Neural progenitor cell (in vitro differentiated cells): ENCODE measurements around the gene TC2N. TPM values are rescaled to one million over a fixed set of nuclear protein-coding genes. Genes with fewer than 3 reads are reported as not detected.

Experiments
- DNase-seq: peaks from one replicate; pipeline ENCODE4 v3.0.0-alpha.2; 2016; ENCODE audit warnings: low spot score
- H2AFZ ChIP-seq: fragments of 200-600 bp; sonication (generic); replicated peaks from 2 replicates; pipeline ENCODE4 v1.6.1; 2016; ENCODE audit warnings: antibody characterized with exemption
- H3F3A ChIP-seq: fragments of 200-600 bp; sonication (generic); 2 replicates; pipeline ENCODE4 v1.6.1; 2016; ENCODE audit warnings: antibody characterized with exemption, low read depth
- H3K27ac ChIP-seq: fragments of 200-600 bp; sonication (generic); 2 replicates; pipeline ENCODE4 v1.5.1; 2016; ENCODE audit warnings: mild to moderate bottlenecking
- H3K27me3 ChIP-seq: fragments of 200-600 bp; sonication (generic); 2 replicates; pipeline ENCODE4 v1.6.1; 2016; ENCODE audit warnings: mild to moderate bottlenecking, moderate library complexity
- H3K36me3 ChIP-seq: fragments of 200-600 bp; sonication (generic); 2 replicates; pipeline ENCODE4 v1.5.1; 2016
- H3K4me1 ChIP-seq: fragments of 200-600 bp; sonication (generic); 2 replicates; pipeline ENCODE4 v1.6.1; 2016; ENCODE audit warnings: mixed run types
- H3K4me2 ChIP-seq: fragments of 200-600 bp; sonication (generic); 2 replicates; pipeline ENCODE4 v1.6.1; 2016
- H3K4me3 ChIP-seq: fragments of 200-600 bp; sonication (generic); 2 replicates; pipeline ENCODE4 v1.5.1; 2016
- H3K79me2 ChIP-seq: fragments of 200-600 bp; sonication (generic); 2 replicates; pipeline ENCODE4 v1.6.1; 2016; ENCODE audit warnings: low read depth
- H3K9ac ChIP-seq: fragments of 200-600 bp; sonication (generic); 2 replicates; pipeline ENCODE4 v1.6.1; 2016
- H3K9me3 ChIP-seq: fragments of 200-600 bp; sonication (generic); 2 replicates; pipeline ENCODE4 v1.5.1; 2016; ENCODE audit warnings: low read depth
- H4K20me1 ChIP-seq: fragments of 200-600 bp; sonication (generic); 2 replicates; pipeline ENCODE4 v1.6.1; 2016; ENCODE audit warnings: low read depth
- H3K27ac Mint-ChIP-seq: 3 replicates; pipeline ENCODE4 v1.8.0; 2021; ENCODE audit warnings: mixed read lengths
- H3K27me3 Mint-ChIP-seq: 2 replicates; pipeline ENCODE4 v1.8.0; 2022; ENCODE audit warnings: low read depth, mild to moderate bottlenecking, inconsistent platforms, moderate library complexity, mixed read lengths; ENCODE audit not compliant: insufficient read depth
- H3K36me3 Mint-ChIP-seq: 3 replicates; pipeline ENCODE4 v1.8.0; 2021; ENCODE audit warnings: mixed read lengths
- H3K4me1 Mint-ChIP-seq: 3 replicates; pipeline ENCODE4 v1.8.0; 2021; ENCODE audit warnings: mixed read lengths
- H3K4me3 Mint-ChIP-seq: 3 replicates; pipeline ENCODE4 v1.8.0; 2021; ENCODE audit warnings: mild to moderate bottlenecking, moderate library complexity, mixed read lengths
- H3K9me3 Mint-ChIP-seq: 3 replicates; pipeline ENCODE4 v1.8.0; 2020; ENCODE audit warnings: mixed read lengths
- EZH2 ChIP-seq: fragments of 200-600 bp; sonication (generic); IDR thresholded peaks from 2 replicates; pipeline ENCODE4 v1.6.1; 2017; ENCODE audit warnings: antibody characterized with exemption, mild to moderate bottlenecking, moderate library complexity
- EZH2phosphoT487 ChIP-seq: fragments of 200-600 bp; sonication (generic); IDR thresholded peaks from 2 replicates; pipeline ENCODE4 v1.6.1; 2017; ENCODE audit warnings: antibody characterized with exemption
- total RNA-seq: library from RNA; depleted of rRNA; stranded (reverse); fragments of >200 nt; gene quantifications from 2 replicates; pipeline ENCODE4 v1.2.3, GENCODE V29; 2015; ENCODE audit warnings: low replicate concordance
- TF ChIP-seq, protein P1 (sequence below): fragments of 200-600 bp; sonication (generic); IDR thresholded peaks from 2 replicates; pipeline ENCODE4 v1.5.1; 2017; ENCODE audit warnings: antibody characterized with exemption, mild to moderate bottlenecking

TC2N gene
- total RNA-seq, 1 donor from 2014 or later, result 5.8 TPM

DNA sequence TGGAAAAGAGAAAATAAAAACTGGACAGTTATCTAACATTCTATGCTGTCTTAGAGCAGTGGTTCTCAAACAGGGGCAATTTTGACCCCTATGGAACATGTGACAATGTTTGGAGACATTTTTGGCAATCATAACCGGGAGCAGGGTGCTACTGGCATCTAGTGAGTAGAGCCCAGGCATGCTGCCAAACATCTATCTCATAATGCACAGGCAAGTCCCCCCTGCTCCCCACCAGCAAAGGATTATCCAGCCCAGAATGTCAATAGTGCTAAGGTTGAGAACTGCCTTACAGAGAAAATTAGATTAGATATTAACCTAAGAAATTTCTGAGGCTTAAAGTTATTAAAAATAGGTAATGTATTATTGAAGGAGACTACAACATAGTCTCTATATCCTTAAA, 112.5 kb downstream of the TC2N start:
- Histone ChIP-seq H3K4me3 (no peak overlapping the region), H4K20me1 (no peaks in the 10 kb centered on the region), H2AFZ (no peak overlapping the region), H3K9me3 (no peaks in the 10 kb centered on the region), H3K4me1 (no peaks in the 10 kb centered on the region), H3K36me3 (no peaks in the 10 kb centered on the region), H3K27me3 (no peaks in the 10 kb centered on the region), H3K4me2 (no peak overlapping the region), H3K27ac (no peak overlapping the region), H3K9ac (no peak overlapping the region), H3F3A (no peaks in the 10 kb centered on the region), H3K79me2 (no peaks in the 10 kb centered on the region)
- Mint-ChIP-seq H3K4me1 (peaks cover 5% of the 10 kb centered on the region), H3K36me3 (no peaks in the 10 kb centered on the region), H3K27ac (no peak overlapping the region), H3K9me3 (no peaks in the 10 kb centered on the region), H3K27me3 (peaks cover 2% of the 10 kb centered on the region), H3K4me3 (no peak overlapping the region)
- no peak for TF ChIP-seq EZH2phosphoT487
- no peak for TF ChIP-seq EZH2
- TF ChIP-seq, protein P1, sequence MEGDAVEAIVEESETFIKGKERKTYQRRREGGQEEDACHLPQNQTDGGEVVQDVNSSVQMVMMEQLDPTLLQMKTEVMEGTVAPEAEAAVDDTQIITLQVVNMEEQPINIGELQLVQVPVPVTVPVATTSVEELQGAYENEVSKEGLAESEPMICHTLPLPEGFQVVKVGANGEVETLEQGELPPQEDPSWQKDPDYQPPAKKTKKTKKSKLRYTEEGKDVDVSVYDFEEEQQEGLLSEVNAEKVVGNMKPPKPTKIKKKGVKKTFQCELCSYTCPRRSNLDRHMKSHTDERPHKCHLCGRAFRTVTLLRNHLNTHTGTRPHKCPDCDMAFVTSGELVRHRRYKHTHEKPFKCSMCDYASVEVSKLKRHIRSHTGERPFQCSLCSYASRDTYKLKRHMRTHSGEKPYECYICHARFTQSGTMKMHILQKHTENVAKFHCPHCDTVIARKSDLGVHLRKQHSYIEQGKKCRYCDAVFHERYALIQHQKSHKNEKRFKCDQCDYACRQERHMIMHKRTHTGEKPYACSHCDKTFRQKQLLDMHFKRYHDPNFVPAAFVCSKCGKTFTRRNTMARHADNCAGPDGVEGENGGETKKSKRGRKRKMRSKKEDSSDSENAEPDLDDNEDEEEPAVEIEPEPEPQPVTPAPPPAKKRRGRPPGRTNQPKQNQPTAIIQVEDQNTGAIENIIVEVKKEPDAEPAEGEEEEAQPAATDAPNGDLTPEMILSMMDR, result no peak
- DNase-seq, result no peak

DNA sequence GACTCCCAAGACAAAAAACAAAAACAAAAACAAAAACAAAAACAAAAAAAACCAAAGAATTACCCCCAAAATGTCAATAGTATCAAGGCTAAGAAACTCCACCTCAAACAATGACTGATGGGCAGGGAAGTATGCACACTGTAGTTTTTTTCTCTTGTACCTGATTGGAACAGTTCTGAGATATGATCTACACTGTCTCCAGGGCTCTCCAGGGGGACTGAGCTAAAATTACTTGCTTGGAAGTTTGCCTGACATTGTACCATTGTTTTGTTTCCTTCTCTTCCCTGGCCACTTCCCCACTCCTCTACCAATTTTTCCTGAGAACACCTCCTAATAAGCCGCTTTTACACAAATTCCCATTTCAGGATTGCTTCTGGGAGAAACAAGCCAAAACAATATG, 113.2 kb downstream of the TC2N start:
- no peak overlapping the region for H2AFZ ChIP-seq
- no peak for DNase-seq
- no peaks in the 10 kb centered on the region for H3K9me3 Mint-ChIP-seq
- no peak overlapping the region for H3K9ac ChIP-seq
- no peaks in the 10 kb centered on the region for H3F3A ChIP-seq
- H3K79me2 ChIP-seq, result no peaks in the 10 kb centered on the region
- no peak overlapping the region for H3K4me3 ChIP-seq
- H3K27me3 ChIP-seq, result no peaks in the 10 kb centered on the region
- H3K36me3 Mint-ChIP-seq, result no peaks in the 10 kb centered on the region
- TF ChIP-seq, protein P1, result no peak
- no peak for TF ChIP-seq EZH2phosphoT487
- TF ChIP-seq EZH2, result no peak
- peaks cover 5% of the 10 kb centered on the region for H3K4me1 Mint-ChIP-seq
- no peak overlapping the region for H3K27ac Mint-ChIP-seq
- peaks cover 2% of the 10 kb centered on the region for H3K27me3 Mint-ChIP-seq
- H3K4me3 Mint-ChIP-seq, result no peak overlapping the region
- no peaks in the 10 kb centered on the region for H3K36me3 ChIP-seq
- no peak overlapping the region for H3K4me2 ChIP-seq
- H3K9me3 ChIP-seq, result no peaks in the 10 kb centered on the region
- no peak overlapping the region for H3K27ac ChIP-seq
- H4K20me1 ChIP-seq, result no peaks in the 10 kb centered on the region
- H3K4me1 ChIP-seq, result no peaks in the 10 kb centered on the region

DNA sequence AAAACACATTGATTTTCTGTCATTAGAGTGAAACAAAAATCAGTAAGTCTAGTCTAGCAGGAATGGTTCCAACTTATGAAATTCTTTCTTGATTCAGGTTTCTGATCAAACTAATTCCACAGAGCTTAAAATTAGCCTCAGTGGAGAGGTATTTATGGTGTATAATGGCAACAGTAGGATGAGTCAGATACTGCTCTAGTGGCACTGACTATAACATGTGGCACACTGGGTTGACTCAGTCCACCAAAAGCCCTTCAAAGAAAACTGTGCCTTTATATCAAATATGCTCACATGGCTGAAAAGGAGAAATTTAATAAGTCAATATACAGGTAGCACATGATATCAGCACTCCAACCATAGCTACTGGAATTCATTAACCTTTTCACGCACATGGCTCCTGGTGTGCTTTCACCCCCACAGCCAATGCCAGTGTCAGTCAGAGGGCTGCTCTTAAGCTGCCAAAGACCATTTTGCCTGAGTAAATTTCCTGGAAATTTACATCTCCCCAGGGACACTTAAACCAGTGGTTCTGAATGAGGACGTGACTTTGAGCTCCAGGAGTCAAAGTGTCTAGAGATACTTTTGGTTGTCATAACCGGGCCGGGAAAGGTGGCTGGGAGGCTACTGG, 113.7 kb downstream of the TC2N start:
- peaks cover 5% of the 10 kb centered on the region for H3K4me1 Mint-ChIP-seq
- Histone ChIP-seq H3K79me2 (no peaks in the 10 kb centered on the region), H3K36me3 (no peaks in the 10 kb centered on the region), H3K4me1 (no peaks in the 10 kb centered on the region), H2AFZ (no peak overlapping the region), H3F3A (no peaks in the 10 kb centered on the region), H4K20me1 (no peaks in the 10 kb centered on the region), H3K27me3 (no peaks in the 10 kb centered on the region), H3K4me2 (no peak overlapping the region), H3K9me3 (no peaks in the 10 kb centered on the region), H3K27ac (no peak overlapping the region), H3K4me3 (no peak overlapping the region), H3K9ac (no peak overlapping the region)
- H3K27me3 Mint-ChIP-seq, result peaks cover 2% of the 10 kb centered on the region
- H3K36me3 Mint-ChIP-seq, result no peaks in the 10 kb centered on the region
- no peak overlapping the region for H3K27ac Mint-ChIP-seq
- H3K9me3 Mint-ChIP-seq, result no peaks in the 10 kb centered on the region
- H3K4me3 Mint-ChIP-seq, result no peak overlapping the region
- no peak for TF ChIP-seq EZH2
- TF ChIP-seq, protein P1, result no peak
- no peak for TF ChIP-seq EZH2phosphoT487
- DNase-seq, result no peak
